ENCODE results near the gene RPUSD3. TPM values are rescaled to one million over a fixed set of nuclear protein-coding genes. Genes with fewer than 3 reads are reported as not detected.
"Not testable (repeated sequence)": the region's sequence is repeated elsewhere in the genome, so short reads cannot be mapped to it uniquely, and the experiment has no call there.

Gene RPUSD3
- total RNA-seq, 1 donor from 2014 or later, result 85.7 TPM

GRCh38 chr3:9876991-9877390 lies 33.2 kb upstream of the RPUSD3 start:
- no peak overlapping the region for H3K4me3 Mint-ChIP-seq
- no peaks in the 10 kb centered on the region for H3K9me3 Mint-ChIP-seq
- no peaks in the 10 kb centered on the region for H3K4me1 Mint-ChIP-seq
- intact Hi-C loops (cut with micrococcal nuclease), result no loop called here
- peaks cover 2% of the 10 kb centered on the region for H3K27me3 Mint-ChIP-seq
- DNase-seq, result no peak
- no peak overlapping the region for H3K27ac Mint-ChIP-seq
- no peaks in the 10 kb centered on the region for H3K36me3 Mint-ChIP-seq (ENCODE audit: low read depth)

- H3K9me3 Mint-ChIP-seq; DNase-seq; H3K27me3 Mint-ChIP-seq; H3K36me3 Mint-ChIP-seq (ENCODE audit: low read depth); H3K27ac Mint-ChIP-seq; H3K4me3 Mint-ChIP-seq; H3K4me1 Mint-ChIP-seq; intact Hi-C loops (cut with micrococcal nuclease): not testable (repeated sequence)
Observed at GRCh38 chr3:9876255-9876654, 32.4 kb upstream of the RPUSD3 start.

GRCh38 chr3:9875448-9875847 lies 31.6 kb upstream of the RPUSD3 start:
- DNase-seq, result no peak
- H3K9me3 Mint-ChIP-seq, result no peaks in the 10 kb centered on the region
- H3K27ac Mint-ChIP-seq, result no peak overlapping the region
- H3K27me3 Mint-ChIP-seq, result peaks cover 2% of the 10 kb centered on the region
- H3K36me3 Mint-ChIP-seq (ENCODE audit: low read depth), result no peaks in the 10 kb centered on the region
- intact Hi-C loops (cut with micrococcal nuclease), result no loop called here
- H3K4me1 Mint-ChIP-seq, result no peaks in the 10 kb centered on the region
- H3K4me3 Mint-ChIP-seq, result no peak overlapping the region

GRCh38 chr3:9872067-9872466 lies 28.3 kb upstream of the RPUSD3 start:
- H3K9me3 Mint-ChIP-seq; H3K4me3 Mint-ChIP-seq; H3K27me3 Mint-ChIP-seq; H3K4me1 Mint-ChIP-seq; DNase-seq; H3K36me3 Mint-ChIP-seq (ENCODE audit: low read depth); H3K27ac Mint-ChIP-seq; intact Hi-C loops (cut with micrococcal nuclease): not testable (repeated sequence)

- Mint-ChIP-seq H3K27me3 (peaks cover 2% of the 10 kb centered on the region), H3K9me3 (no peaks in the 10 kb centered on the region), H3K36me3 (ENCODE audit: low read depth) (no peaks in the 10 kb centered on the region), H3K4me3 (no peak overlapping the region), H3K27ac (no peak overlapping the region), H3K4me1 (no peaks in the 10 kb centered on the region)
- intact Hi-C loops (cut with micrococcal nuclease), result no loop called here
- no peak for DNase-seq
Observed at GRCh38 chr3:9870978-9871377, 27.2 kb upstream of the RPUSD3 start.

- H3K4me3 Mint-ChIP-seq, result no peak overlapping the region
- no peaks in the 10 kb centered on the region for H3K9me3 Mint-ChIP-seq
- no peaks in the 10 kb centered on the region for H3K27me3 Mint-ChIP-seq
- H3K4me1 Mint-ChIP-seq, result no peaks in the 10 kb centered on the region
- no peak for DNase-seq
- intact Hi-C loops (cut with micrococcal nuclease), result no loop called here
- H3K36me3 Mint-ChIP-seq (ENCODE audit: low read depth), result no peaks in the 10 kb centered on the region
- H3K27ac Mint-ChIP-seq, result no peak overlapping the region
Observed at GRCh38 chr3:9869955-9870354, 26.1 kb upstream of the RPUSD3 start.

- Mint-ChIP-seq H3K4me3 (no peak overlapping the region), H3K36me3 (ENCODE audit: low read depth) (no peaks in the 10 kb centered on the region), H3K27ac (no peak overlapping the region), H3K9me3 (no peaks in the 10 kb centered on the region), H3K27me3 (peaks cover 5% of the 10 kb centered on the region), H3K4me1 (peaks cover under 1% of the 10 kb centered on the region)
- DNase-seq, result no peak
- intact Hi-C loops (cut with micrococcal nuclease), result no loop called here
Observed at GRCh38 chr3:9867106-9867505, 23.3 kb upstream of the RPUSD3 start.

- no peak for DNase-seq
- Mint-ChIP-seq H3K27ac (no peak overlapping the region), H3K9me3 (no peaks in the 10 kb centered on the region), H3K27me3 (peaks cover 9% of the 10 kb centered on the region), H3K4me3 (no peak overlapping the region), H3K36me3 (ENCODE audit: low read depth) (no peaks in the 10 kb centered on the region), H3K4me1 (peaks cover 3% of the 10 kb centered on the region)
- intact Hi-C loops (cut with micrococcal nuclease), result no loop called here
Observed at GRCh38 chr3:9866639-9867038, 22.8 kb upstream of the RPUSD3 start.

- DNase-seq; H3K27me3 Mint-ChIP-seq; H3K27ac Mint-ChIP-seq; H3K36me3 Mint-ChIP-seq (ENCODE audit: low read depth); intact Hi-C loops (cut with micrococcal nuclease); H3K9me3 Mint-ChIP-seq; H3K4me1 Mint-ChIP-seq; H3K4me3 Mint-ChIP-seq: not testable (repeated sequence)
Observed at GRCh38 chr3:9865125-9865637, 21.4 kb upstream of the RPUSD3 start.

- H3K27ac Mint-ChIP-seq, result no peak overlapping the region
- no peak overlapping the region for H3K4me3 Mint-ChIP-seq
- intact Hi-C loops (cut with micrococcal nuclease), result no loop called here
- peaks cover 9% of the 10 kb centered on the region for H3K27me3 Mint-ChIP-seq
- no peaks in the 10 kb centered on the region for H3K9me3 Mint-ChIP-seq
- H3K4me1 Mint-ChIP-seq, result peaks cover 3% of the 10 kb centered on the region
- no peaks in the 10 kb centered on the region for H3K36me3 Mint-ChIP-seq (ENCODE audit: low read depth)
- no peak for DNase-seq
Observed at GRCh38 chr3:9864200-9864927, 20.6 kb upstream of the RPUSD3 start.

- no peaks in the 10 kb centered on the region for H3K36me3 Mint-ChIP-seq (ENCODE audit: low read depth)
- H3K4me1 Mint-ChIP-seq, result peaks cover 3% of the 10 kb centered on the region
- peaks cover 9% of the 10 kb centered on the region for H3K27me3 Mint-ChIP-seq
- intact Hi-C loops (cut with micrococcal nuclease), result no loop called here
- DNase-seq, result no peak
- no peak overlapping the region for H3K27ac Mint-ChIP-seq
- H3K4me3 Mint-ChIP-seq, result no peak overlapping the region
- H3K9me3 Mint-ChIP-seq, result no peaks in the 10 kb centered on the region
Observed at GRCh38 chr3:9863058-9863772, 19.4 kb upstream of the RPUSD3 start.

GRCh38 chr3:9862391-9863057 lies 18.7 kb upstream of the RPUSD3 start:
- H3K27ac Mint-ChIP-seq, result no peak overlapping the region
- H3K27me3 Mint-ChIP-seq, result peaks cover 9% of the 10 kb centered on the region
- H3K4me1 Mint-ChIP-seq, result peaks cover 3% of the 10 kb centered on the region
- H3K36me3 Mint-ChIP-seq (ENCODE audit: low read depth), result no peaks in the 10 kb centered on the region
- DNase-seq, result peak; percentile 75
- H3K4me3 Mint-ChIP-seq, result peak overlapping the region; percentile 17
- intact Hi-C loops (cut with micrococcal nuclease), result no loop called here
- no peaks in the 10 kb centered on the region for H3K9me3 Mint-ChIP-seq

GRCh38 chr3:9861626-9862130 lies 17.9 kb upstream of the RPUSD3 start:
- no peak overlapping the region for H3K27ac Mint-ChIP-seq

GRCh38 chr3:9861201-9861600 lies 17.4 kb upstream of the RPUSD3 start:
- Mint-ChIP-seq H3K27ac (no peak overlapping the region), H3K4me1 (peaks cover 3% of the 10 kb centered on the region), H3K27me3 (peaks cover 9% of the 10 kb centered on the region), H3K9me3 (no peaks in the 10 kb centered on the region), H3K4me3 (no peak overlapping the region), H3K36me3 (ENCODE audit: low read depth) (no peaks in the 10 kb centered on the region)
- no peak for DNase-seq
- intact Hi-C loops (cut with micrococcal nuclease), result no loop called here

More at GRCh38 chr3:9861626-9862130, 17.9 kb upstream of the RPUSD3 start:
- H3K4me1 Mint-ChIP-seq, result peaks cover 3% of the 10 kb centered on the region
- no peak overlapping the region for H3K4me3 Mint-ChIP-seq
- no peaks in the 10 kb centered on the region for H3K9me3 Mint-ChIP-seq
- H3K36me3 Mint-ChIP-seq (ENCODE audit: low read depth), result no peaks in the 10 kb centered on the region
- no peak for DNase-seq
- intact Hi-C loops (cut with micrococcal nuclease), result no loop called here
- H3K27me3 Mint-ChIP-seq, result peaks cover 9% of the 10 kb centered on the region

Data from activated CD4-positive, alpha-beta T cell treated with anti-CD3 and anti-CD28 coated beads, Interleukin-2, amount 10 ng/mL, durations not matched to agents 24 days and 14 days (primary cell).